Measurements from ENCODE around the gene ZNF423. TPM values are rescaled to one million over a fixed set of nuclear protein-coding genes. Genes with fewer than 3 reads are reported as not detected.

ZNF423 gene
- total and polyA plus RNA-seq, 9 of the 15 experiments (the other 6 are each of a cell fraction or from before 2014, with no cell fraction given), result not detected

- TF ChIP-seq, protein P1, sequence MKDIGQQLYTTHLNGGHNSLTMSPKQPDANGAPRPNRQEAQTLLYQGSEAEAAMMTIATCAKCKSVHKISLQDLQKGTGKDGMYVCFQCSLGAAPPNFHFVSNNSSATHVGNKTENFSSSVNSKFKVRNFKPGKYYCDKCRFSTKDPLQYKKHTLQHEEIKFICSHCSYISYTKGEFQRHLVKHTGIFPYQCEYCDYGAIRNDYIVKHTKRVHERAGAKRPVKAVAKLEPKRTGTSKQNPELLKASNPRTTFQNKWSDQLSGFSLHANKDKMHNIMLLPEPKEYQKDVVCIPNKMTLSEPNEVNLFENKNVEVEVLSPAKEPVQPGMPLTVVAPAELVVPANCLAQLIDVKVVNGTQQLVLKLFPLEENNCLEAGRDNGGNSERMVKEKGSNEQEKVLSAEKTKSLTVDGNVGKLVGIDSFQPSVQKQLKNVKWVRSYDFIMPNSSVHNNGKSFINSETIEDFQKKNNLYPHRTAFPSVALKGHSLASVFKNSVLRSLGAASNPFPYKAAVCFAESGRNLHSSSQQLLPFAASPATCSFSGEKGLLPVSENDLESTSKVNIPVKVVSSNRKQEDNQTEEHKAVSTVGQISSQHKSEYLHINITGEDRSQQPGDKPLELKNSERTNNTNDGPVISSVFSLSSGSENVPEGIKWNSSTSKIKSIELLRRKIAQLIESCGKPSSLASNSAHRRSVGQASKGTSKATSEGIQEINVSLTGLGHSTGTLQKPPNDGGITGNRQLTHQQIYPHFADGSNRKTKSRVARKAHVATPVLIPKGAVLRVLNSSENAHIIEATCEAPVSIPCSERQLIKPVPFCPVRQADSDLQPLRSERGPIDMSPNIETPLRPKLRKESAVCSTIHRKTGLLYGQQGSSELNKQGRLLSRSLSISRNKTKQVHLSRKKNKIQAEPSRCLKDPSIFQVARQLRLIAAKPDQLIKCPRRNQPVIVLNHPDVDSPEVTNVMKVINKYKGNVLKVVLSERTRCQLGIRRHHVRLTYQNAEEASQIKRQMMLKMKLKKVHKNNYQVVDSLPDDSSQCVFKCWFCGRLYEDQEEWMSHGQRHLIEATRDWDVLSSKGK (CRISPR knock-in tag; IDR thresholded peaks at IDR 0.05), result no peak
- no peak for TF ChIP-seq IFI16 (CRISPR knock-in tag; IDR thresholded peaks at IDR 0.05)
- TF ChIP-seq, protein P2, sequence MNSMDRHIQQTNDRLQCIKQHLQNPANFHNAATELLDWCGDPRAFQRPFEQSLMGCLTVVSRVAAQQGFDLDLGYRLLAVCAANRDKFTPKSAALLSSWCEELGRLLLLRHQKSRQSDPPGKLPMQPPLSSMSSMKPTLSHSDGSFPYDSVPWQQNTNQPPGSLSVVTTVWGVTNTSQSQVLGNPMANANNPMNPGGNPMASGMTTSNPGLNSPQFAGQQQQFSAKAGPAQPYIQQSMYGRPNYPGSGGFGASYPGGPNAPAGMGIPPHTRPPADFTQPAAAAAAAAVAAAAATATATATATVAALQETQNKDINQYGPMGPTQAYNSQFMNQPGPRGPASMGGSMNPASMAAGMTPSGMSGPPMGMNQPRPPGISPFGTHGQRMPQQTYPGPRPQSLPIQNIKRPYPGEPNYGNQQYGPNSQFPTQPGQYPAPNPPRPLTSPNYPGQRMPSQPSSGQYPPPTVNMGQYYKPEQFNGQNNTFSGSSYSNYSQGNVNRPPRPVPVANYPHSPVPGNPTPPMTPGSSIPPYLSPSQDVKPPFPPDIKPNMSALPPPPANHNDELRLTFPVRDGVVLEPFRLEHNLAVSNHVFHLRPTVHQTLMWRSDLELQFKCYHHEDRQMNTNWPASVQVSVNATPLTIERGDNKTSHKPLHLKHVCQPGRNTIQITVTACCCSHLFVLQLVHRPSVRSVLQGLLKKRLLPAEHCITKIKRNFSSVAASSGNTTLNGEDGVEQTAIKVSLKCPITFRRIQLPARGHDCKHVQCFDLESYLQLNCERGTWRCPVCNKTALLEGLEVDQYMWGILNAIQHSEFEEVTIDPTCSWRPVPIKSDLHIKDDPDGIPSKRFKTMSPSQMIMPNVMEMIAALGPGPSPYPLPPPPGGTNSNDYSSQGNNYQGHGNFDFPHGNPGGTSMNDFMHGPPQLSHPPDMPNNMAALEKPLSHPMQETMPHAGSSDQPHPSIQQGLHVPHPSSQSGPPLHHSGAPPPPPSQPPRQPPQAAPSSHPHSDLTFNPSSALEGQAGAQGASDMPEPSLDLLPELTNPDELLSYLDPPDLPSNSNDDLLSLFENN (IDR thresholded peaks at IDR 0.05; ENCODE audit: low read depth in 2 of 2, low read length in 2 of 2), result no peak
- TF ChIP-seq PRPF4 (IDR thresholded peaks at IDR 0.05; ENCODE audit: insufficient read depth, low read depth, low read length, poor library complexity, severe bottlenecking), result no peak
- no peak for TF ChIP-seq ZNF778 (CRISPR knock-in tag; IDR thresholded peaks at IDR 0.05)
- no peak for TF ChIP-seq COPS2 (conservative IDR thresholded peaks at IDR 0.05)
- no peak for TF ChIP-seq TAF9B (IDR thresholded peaks at IDR 0.05; ENCODE audit: partially characterized antibody)
- no peak for TF ChIP-seq MBD2 (IDR thresholded peaks at IDR 0.05; ENCODE audit: borderline replicate concordance, low read depth)
- TF ChIP-seq, protein P3, sequence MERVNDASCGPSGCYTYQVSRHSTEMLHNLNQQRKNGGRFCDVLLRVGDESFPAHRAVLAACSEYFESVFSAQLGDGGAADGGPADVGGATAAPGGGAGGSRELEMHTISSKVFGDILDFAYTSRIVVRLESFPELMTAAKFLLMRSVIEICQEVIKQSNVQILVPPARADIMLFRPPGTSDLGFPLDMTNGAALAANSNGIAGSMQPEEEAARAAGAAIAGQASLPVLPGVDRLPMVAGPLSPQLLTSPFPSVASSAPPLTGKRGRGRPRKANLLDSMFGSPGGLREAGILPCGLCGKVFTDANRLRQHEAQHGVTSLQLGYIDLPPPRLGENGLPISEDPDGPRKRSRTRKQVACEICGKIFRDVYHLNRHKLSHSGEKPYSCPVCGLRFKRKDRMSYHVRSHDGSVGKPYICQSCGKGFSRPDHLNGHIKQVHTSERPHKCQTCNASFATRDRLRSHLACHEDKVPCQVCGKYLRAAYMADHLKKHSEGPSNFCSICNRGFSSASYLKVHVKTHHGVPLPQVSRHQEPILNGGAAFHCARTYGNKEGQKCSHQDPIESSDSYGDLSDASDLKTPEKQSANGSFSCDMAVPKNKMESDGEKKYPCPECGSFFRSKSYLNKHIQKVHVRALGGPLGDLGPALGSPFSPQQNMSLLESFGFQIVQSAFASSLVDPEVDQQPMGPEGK (CRISPR knock-in tag; IDR thresholded peaks at IDR 0.05; ENCODE audit: borderline replicate concordance), result no peak
- no peak for TF ChIP-seq ZNF717 (CRISPR knock-in tag; IDR thresholded peaks at IDR 0.05)
Measured at GRCh38 chr16:49605536-49606254, 250.2 kb downstream of the ZNF423 start (continued).
